Sigmoid colon (tissue), 4 donors: ENCODE results near the gene KCNJ5.

Source experiments
- EP300 ChIP-seq, 4 donors: sonication (generic); formaldehyde crosslinking; IDR thresholded peaks; one replicate each; pipeline ENCODE4 v1.6.1; 2017; ENCODE audit warnings: antibody characterized with exemption in 4 of 4
- TF ChIP-seq, protein P1 (sequence below), 4 experiments: fragments of 450-650 bp in 3 of 4; fragments of 200-600 bp in 1 of 4; IDR thresholded peaks; one replicate each; pipeline ENCODE4 v1.5.1; 2016 to 2019; ENCODE audit warnings: antibody characterized with exemption in 4 of 4, mild to moderate bottlenecking in 3 of 4, moderate library complexity in 2 of 4

- TF ChIP-seq EP300 (IDR thresholded peaks at IDR 0.05): no peak
- TF ChIP-seq, protein P1, sequence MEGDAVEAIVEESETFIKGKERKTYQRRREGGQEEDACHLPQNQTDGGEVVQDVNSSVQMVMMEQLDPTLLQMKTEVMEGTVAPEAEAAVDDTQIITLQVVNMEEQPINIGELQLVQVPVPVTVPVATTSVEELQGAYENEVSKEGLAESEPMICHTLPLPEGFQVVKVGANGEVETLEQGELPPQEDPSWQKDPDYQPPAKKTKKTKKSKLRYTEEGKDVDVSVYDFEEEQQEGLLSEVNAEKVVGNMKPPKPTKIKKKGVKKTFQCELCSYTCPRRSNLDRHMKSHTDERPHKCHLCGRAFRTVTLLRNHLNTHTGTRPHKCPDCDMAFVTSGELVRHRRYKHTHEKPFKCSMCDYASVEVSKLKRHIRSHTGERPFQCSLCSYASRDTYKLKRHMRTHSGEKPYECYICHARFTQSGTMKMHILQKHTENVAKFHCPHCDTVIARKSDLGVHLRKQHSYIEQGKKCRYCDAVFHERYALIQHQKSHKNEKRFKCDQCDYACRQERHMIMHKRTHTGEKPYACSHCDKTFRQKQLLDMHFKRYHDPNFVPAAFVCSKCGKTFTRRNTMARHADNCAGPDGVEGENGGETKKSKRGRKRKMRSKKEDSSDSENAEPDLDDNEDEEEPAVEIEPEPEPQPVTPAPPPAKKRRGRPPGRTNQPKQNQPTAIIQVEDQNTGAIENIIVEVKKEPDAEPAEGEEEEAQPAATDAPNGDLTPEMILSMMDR (IDR thresholded peaks at IDR 0.05): no peak
Measured at GRCh38 chr11:128913806-128914205, 22.6 kb downstream of the KCNJ5 start.
